ENCODE data around the gene ADAMTS14.

DNA sequence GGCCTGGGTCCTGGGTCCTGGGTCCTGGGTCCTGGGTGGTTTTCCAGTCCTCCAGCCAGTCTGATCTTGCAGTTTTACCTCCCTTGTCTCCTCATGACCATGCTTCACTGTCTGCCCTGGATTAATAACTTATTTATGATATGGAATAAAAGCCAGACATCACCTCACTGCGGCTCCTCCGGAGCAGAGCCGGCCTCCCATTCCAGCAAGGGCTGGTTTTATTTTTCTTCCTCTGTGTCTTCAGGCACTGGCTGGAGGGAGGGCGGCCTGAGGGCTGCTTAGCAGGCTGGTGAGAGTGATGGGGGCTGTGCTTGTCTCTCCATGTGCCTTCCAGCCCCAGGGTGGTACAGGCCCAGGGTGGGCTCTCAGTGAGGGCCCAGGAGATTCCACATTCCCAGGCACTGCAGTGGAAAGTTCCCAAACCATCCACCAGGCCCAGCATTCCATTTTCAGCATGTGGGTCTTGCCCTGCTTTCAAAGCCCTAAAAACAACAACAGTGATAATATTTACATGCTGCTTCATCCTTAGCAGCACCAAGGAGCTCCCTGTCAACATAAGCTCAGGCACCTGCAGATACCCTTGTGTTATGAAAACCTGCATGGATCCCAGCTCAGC is 12.6 kb downstream of the ADAMTS14 start:
- TF ChIP-seq, protein P1, sequence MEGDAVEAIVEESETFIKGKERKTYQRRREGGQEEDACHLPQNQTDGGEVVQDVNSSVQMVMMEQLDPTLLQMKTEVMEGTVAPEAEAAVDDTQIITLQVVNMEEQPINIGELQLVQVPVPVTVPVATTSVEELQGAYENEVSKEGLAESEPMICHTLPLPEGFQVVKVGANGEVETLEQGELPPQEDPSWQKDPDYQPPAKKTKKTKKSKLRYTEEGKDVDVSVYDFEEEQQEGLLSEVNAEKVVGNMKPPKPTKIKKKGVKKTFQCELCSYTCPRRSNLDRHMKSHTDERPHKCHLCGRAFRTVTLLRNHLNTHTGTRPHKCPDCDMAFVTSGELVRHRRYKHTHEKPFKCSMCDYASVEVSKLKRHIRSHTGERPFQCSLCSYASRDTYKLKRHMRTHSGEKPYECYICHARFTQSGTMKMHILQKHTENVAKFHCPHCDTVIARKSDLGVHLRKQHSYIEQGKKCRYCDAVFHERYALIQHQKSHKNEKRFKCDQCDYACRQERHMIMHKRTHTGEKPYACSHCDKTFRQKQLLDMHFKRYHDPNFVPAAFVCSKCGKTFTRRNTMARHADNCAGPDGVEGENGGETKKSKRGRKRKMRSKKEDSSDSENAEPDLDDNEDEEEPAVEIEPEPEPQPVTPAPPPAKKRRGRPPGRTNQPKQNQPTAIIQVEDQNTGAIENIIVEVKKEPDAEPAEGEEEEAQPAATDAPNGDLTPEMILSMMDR (IDR thresholded peaks at IDR 0.05): no peak
- TF ChIP-seq POLR2A (IDR thresholded peaks at IDR 0.05): no peak

Measured in body of pancreas (tissue), 4 donors.